ENCODE results near the gene USP17L28.
"Not testable (repeated sequence)": the region's sequence is repeated elsewhere in the genome, so short reads cannot be mapped to it uniquely, and the experiment has no call there.

DNA sequence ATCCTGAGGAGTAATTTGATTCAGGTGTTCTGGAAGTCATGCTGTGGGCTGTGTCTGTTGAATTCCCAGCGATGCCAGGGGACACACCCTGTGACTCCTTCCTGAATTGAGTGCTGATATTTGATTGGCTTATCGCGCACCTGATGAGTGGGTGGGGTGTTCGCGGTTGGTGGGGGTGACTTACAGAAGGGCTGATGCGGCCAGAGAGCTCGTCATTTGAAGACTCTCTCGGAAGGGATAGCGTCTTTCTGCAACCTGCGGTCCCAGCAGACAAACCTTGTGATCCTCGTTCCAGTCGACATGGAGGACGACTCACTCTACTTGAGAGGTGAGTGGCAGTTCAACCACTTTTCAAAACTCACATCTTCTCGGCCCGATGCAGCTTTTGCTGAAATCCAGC is 23.8 kb upstream of the USP17L28 start, which contains the start of gene USP17L24:
- not testable (repeated sequence) for TF ChIP-seq CTCF (IDR thresholded peaks at IDR 0.05 in 2 of 3, conservative IDR thresholded peaks at IDR 0.05 in 1 of 3; ENCODE audit: borderline replicate concordance in 1 of 3, insufficient read depth in 1 of 3, low read depth in 2 of 3, low read length in 2 of 3); CEBPB (IDR thresholded peaks at IDR 0.05; ENCODE audit: low read depth); EZH2 (IDR thresholded peaks at IDR 0.05); JUND (IDR thresholded peaks at IDR 0.05); EZH2phosphoT487 (IDR thresholded peaks at IDR 0.05; ENCODE audit: borderline replicate concordance); POLR2AphosphoS5 (IDR thresholded peaks at IDR 0.05; ENCODE audit: low read depth, low read length); POLR2A (IDR thresholded peaks at IDR 0.05; ENCODE audit: borderline replicate concordance, extremely low read depth, insufficient read depth, insufficient read length)

Measured in HCT116 (cell line).